Chondrocyte (in vitro differentiated cells): Measurements from ENCODE around the gene BACE2. TPM values are rescaled to one million over a fixed set of nuclear protein-coding genes. Genes with fewer than 3 reads are reported as not detected.

Source experiments
- DNase-seq: peaks from one replicate; pipeline ENCODE4 v3.0.0; 2021; ENCODE audit warnings: mixed read lengths, low spot score
- H3K27ac Mint-ChIP-seq: one replicate; pipeline ENCODE4 v1.8.0; 2021; ENCODE audit warnings: mild to moderate bottlenecking, moderate library complexity, mixed read lengths; ENCODE audit not compliant: unreplicated experiment
- H3K27me3 Mint-ChIP-seq: 2 replicates; pipeline ENCODE4 v1.8.0; 2021; ENCODE audit warnings: low read depth, mixed read lengths
- H3K36me3 Mint-ChIP-seq: 2 replicates; pipeline ENCODE4 v1.8.0; 2021; ENCODE audit warnings: low read depth, mixed read lengths
- H3K4me1 Mint-ChIP-seq: 2 replicates; pipeline ENCODE4 v1.8.0; 2021; ENCODE audit warnings: low read depth, mild to moderate bottlenecking, mixed read lengths
- H3K4me3 Mint-ChIP-seq: one replicate; pipeline ENCODE4 v1.8.0; 2021; ENCODE audit warnings: mild to moderate bottlenecking, moderate library complexity, mixed read lengths; ENCODE audit not compliant: unreplicated experiment
- H3K9me3 Mint-ChIP-seq: 2 replicates; pipeline ENCODE4 v1.8.0; 2021; ENCODE audit warnings: low read depth, mixed read lengths
- CTCF ChIP-seq: fragments of 200-600 bp; sonication (generic); IDR thresholded peaks from 2 replicates; pipeline ENCODE4 v1.5.0; 2021; ENCODE audit warnings: antibody characterized with exemption, mild to moderate bottlenecking, moderate library complexity
- total RNA-seq: library from RNA; stranded (reverse); gene quantifications from 3 replicates; pipeline ENCODE4 v1.2.1, GENCODE V29; 2021

The BACE2 gene
- total RNA-seq, 1 donor from 2014 or later = 77.9 TPM

GRCh38 chr21:41227357-41228005 lies 59.5 kb downstream of the BACE2 start:
- TF ChIP-seq CTCF = no peak
- Mint-ChIP-seq H3K27ac (no peak overlapping the region), H3K4me1 (peaks cover 11% of the 10 kb centered on the region), H3K27me3 (no peaks in the 10 kb centered on the region), H3K36me3 (peaks cover 27% of the 10 kb centered on the region), H3K9me3 (no peaks in the 10 kb centered on the region), H3K4me3 (no peak overlapping the region)
- no peak for DNase-seq

GRCh38 chr21:41228006-41228370 lies 60.0 kb downstream of the BACE2 start:
- Mint-ChIP-seq H3K36me3 (peaks cover 27% of the 10 kb centered on the region), H3K27ac (no peak overlapping the region), H3K9me3 (no peaks in the 10 kb centered on the region), H3K27me3 (no peaks in the 10 kb centered on the region), H3K4me3 (no peak overlapping the region), H3K4me1 (peaks cover 11% of the 10 kb centered on the region)
- TF ChIP-seq CTCF = no peak
- no peak for DNase-seq

GRCh38 chr21:41228492-41228891 lies 60.5 kb downstream of the BACE2 start:
- H3K27ac Mint-ChIP-seq = no peak overlapping the region
- H3K36me3 Mint-ChIP-seq = peaks cover 27% of the 10 kb centered on the region
- H3K27me3 Mint-ChIP-seq = no peaks in the 10 kb centered on the region
- H3K9me3 Mint-ChIP-seq = no peaks in the 10 kb centered on the region
- peaks cover 11% of the 10 kb centered on the region for H3K4me1 Mint-ChIP-seq
- TF ChIP-seq CTCF = no peak
- no peak overlapping the region for H3K4me3 Mint-ChIP-seq
- no peak for DNase-seq

GRCh38 chr21:41228958-41229357 lies 61.0 kb downstream of the BACE2 start:
- TF ChIP-seq CTCF = no peak
- Mint-ChIP-seq H3K4me1 (peaks cover 11% of the 10 kb centered on the region), H3K9me3 (no peaks in the 10 kb centered on the region), H3K4me3 (no peak overlapping the region), H3K36me3 (peaks cover 27% of the 10 kb centered on the region), H3K27me3 (no peaks in the 10 kb centered on the region), H3K27ac (no peak overlapping the region)
- no peak for DNase-seq

GRCh38 chr21:41229509-41230248 lies 61.7 kb downstream of the BACE2 start:
- Mint-ChIP-seq H3K27me3 (no peaks in the 10 kb centered on the region), H3K36me3 (peaks cover 28% of the 10 kb centered on the region), H3K4me1 (peaks cover 18% of the 10 kb centered on the region), H3K4me3 (no peak overlapping the region), H3K27ac (no peak overlapping the region), H3K9me3 (no peaks in the 10 kb centered on the region)
- DNase-seq = no peak
- TF ChIP-seq CTCF = no peak
